Frontal cortex (tissue), 1 donor: ENCODE data around the gene BUD13. TPM values are rescaled to one million over a fixed set of nuclear protein-coding genes. Genes with fewer than 3 reads are reported as not detected.

ENCODE experiments used
- total RNA-seq: library from RNA; depleted of rRNA; stranded (reverse); fragments of >200 nt; gene quantifications from one replicate; pipeline ENCODE4 v1.2.3, GENCODE V29; 2014

Gene BUD13
- total RNA-seq, 1 donor from 2014 or later, result 20.8 TPM

Other genes with a start within 250 kb of the BUD13 start
- 55.8 TPM for gene ZPR1, start 15.0 kb upstream of the BUD13 start, total RNA-seq
- gene APOA5, start 18.9 kb upstream of the BUD13 start, total RNA-seq, result not detected
- not detected for gene APOA4, start 50.3 kb upstream of the BUD13 start, total RNA-seq
- gene APOC3, start 56.9 kb upstream of the BUD13 start, total RNA-seq, result not detected
- not detected for gene APOA1, start 64.6 kb upstream of the BUD13 start, total RNA-seq